HCT116 (cell line): ENCODE measurements around the gene MAGEC1. TPM values are rescaled to one million over a fixed set of nuclear protein-coding genes. Genes with fewer than 3 reads are reported as not detected.

Experiments
- ATAC-seq: fragments of 200-7000 bp; cut with Tn5 transposase; 2 replicates; pipeline ENCODE4 v1.9.1; 2020; ENCODE audit warnings: mild to moderate bottlenecking, moderate library complexity
- BruUV-seq: library from RNA; stranded (reverse); fragments of 400-500 nt; replicated peaks from 2 replicates; lab custom pipeline; 2021; lab: Mats Ljungman, UMichigan
- CTCF ChIA-PET: fragments of 300-600 bp; sonication (Branson Sonifier 250); formaldehyde crosslinking; loops from one replicate; lab custom pipeline; 2021; ENCODE audit warnings: antibody characterized with exemption; lab: Charles Lee
- POLR2A ChIA-PET: fragments of 300-600, 350-600 bp; sonication (Branson Sonifier 250); formaldehyde crosslinking; loops from one replicate; lab custom pipeline; 2021; ENCODE audit warnings: antibody characterized with exemption; lab: Charles Lee
- RAD21 ChIA-PET, 2 experiments: fragments of 300-600 bp; sonication (Branson Sonifier 250); formaldehyde crosslinking; loops; one replicate each; lab custom pipeline; 2023; ENCODE audit warnings: low total read pairs in 2 of 2; ENCODE audit not compliant: uncharacterized antibody in 2 of 2, unreplicated experiment in 2 of 2, low non-redundant PET in 1 of 2; lab: Charles Lee
- DNase-seq: peaks from one replicate; pipeline ENCODE4 v3.0.0-alpha.2; 2010; ENCODE audit warnings: low read depth, low spot score
- H2AFZ ChIP-seq: fragments of 200-600 bp; shearing (Covaris generic), sonication (generic); 2 replicates; pipeline ENCODE4 v1.6.1; 2017; ENCODE audit warnings: low read depth, mixed run types, mixed read lengths, antibody characterized with exemption, low read length; ENCODE audit not compliant: poor library complexity, severe bottlenecking
- H3K27ac ChIP-seq: 2 replicates; pipeline ENCODE4 v1.5.1; 2012; ENCODE audit warnings: low read depth, low read length
- H3K27me3 ChIP-seq: fragments of 200-600 bp; sonication (generic); 2 replicates; pipeline ENCODE4 v1.6.1; 2016; ENCODE audit warnings: mixed run types, low read length, mixed read lengths; ENCODE audit not compliant: insufficient read depth
- H3K36me3 ChIP-seq, 2 experiments: fragments of 200-500 bp in 1 of 2; fragments of 200-600 bp in 1 of 2; sonication (Bioruptor generic) in 1 of 2; sonication (generic) in 1 of 2; 2 replicates each; pipeline versions ENCODE4 v1.5.1 to v1.6.1; 2014 to 2016; ENCODE audit warnings: low read length in 2 of 2, inconsistent platforms in 1 of 2, mixed read lengths in 1 of 2, mixed run types in 1 of 2; ENCODE audit not compliant: insufficient read depth in 2 of 2, control insufficient read depth in 1 of 2
- H3K4me1 ChIP-seq, 2 experiments: fragments of 200-600 bp in 1 of 2; sonication (generic) in 1 of 2; 2 replicates each; pipeline versions ENCODE4 v1.5.1 to v1.6.1; 2012 to 2017; ENCODE audit warnings: low read length in 2 of 2, inconsistent platforms in 1 of 2, mild to moderate bottlenecking in 1 of 2, mixed read lengths in 1 of 2, mixed run types in 1 of 2, moderate library complexity in 1 of 2; ENCODE audit not compliant: insufficient read depth in 2 of 2, control insufficient read depth in 1 of 2
- H3K4me2 ChIP-seq: fragments of 200-600 bp; sonication (generic); 2 replicates; pipeline ENCODE4 v1.6.1; 2017; ENCODE audit warnings: mixed run types, low read length, mixed read lengths
- H3K4me3 ChIP-seq, 2 experiments: fragments of 200-600 bp in 1 of 2; sonication (generic) in 1 of 2; replicated peaks in 1 of 2; 2 replicates each; pipeline ENCODE4 v1.5.1; 2011 to 2016; ENCODE audit warnings: low read length in 2 of 2, control low read depth in 1 of 2, low read depth in 1 of 2, mild to moderate bottlenecking in 1 of 2, mixed read lengths in 1 of 2, mixed run types in 1 of 2
- H3K79me2 ChIP-seq: fragments of 200-600 bp; sonication (generic); 2 replicates; pipeline ENCODE4 v1.6.1; 2017; ENCODE audit warnings: mild to moderate bottlenecking, mixed run types, low read length, moderate library complexity, mixed read lengths; ENCODE audit not compliant: insufficient read depth
- H3K9ac ChIP-seq: fragments of 200-600 bp; sonication (generic); 2 replicates; pipeline ENCODE4 v1.6.1; 2016; ENCODE audit warnings: low read length, mixed read lengths
- H3K9me2 ChIP-seq: fragments of 200-600 bp; sonication (generic), shearing (Covaris generic); 2 replicates; pipeline ENCODE4 v1.6.1; 2017; ENCODE audit warnings: mixed run types, mild to moderate bottlenecking, moderate library complexity; ENCODE audit not compliant: insufficient read depth
- H3K9me3 ChIP-seq, 2 experiments: fragments of 200-500 bp in 1 of 2; fragments of 200-600 bp in 1 of 2; sonication (Bioruptor generic) in 1 of 2; sonication (generic) in 1 of 2; 2 replicates each; pipeline ENCODE4 v1.6.1; 2014 to 2017; ENCODE audit warnings: low read length in 2 of 2, mixed read lengths in 2 of 2, inconsistent platforms in 1 of 2, low read depth in 1 of 2, mild to moderate bottlenecking in 1 of 2, mixed run types in 1 of 2, moderate library complexity in 1 of 2; ENCODE audit not compliant: control insufficient read depth in 1 of 2, insufficient read depth in 1 of 2
- H4K20me1 ChIP-seq: fragments of 200-600 bp; sonication (generic), shearing (Covaris generic); 2 replicates; pipeline ENCODE4 v1.6.1; 2017; ENCODE audit warnings: mixed run types, mild to moderate bottlenecking, moderate library complexity; ENCODE audit not compliant: insufficient read depth
- CTCF ChIP-seq, 3 experiments: fragments of 200-600 bp in 1 of 3; sonication (generic) in 1 of 3; IDR thresholded peaks in 2 of 3; conservative IDR thresholded peaks in 1 of 3; 2 replicates each; pipeline ENCODE4 v1.5.1; 2012 to 2017; ENCODE audit warnings: low read depth in 2 of 3, low read length in 2 of 3, antibody characterized with exemption in 1 of 3, borderline replicate concordance in 1 of 3, control low read depth in 1 of 3, mild to moderate bottlenecking in 1 of 3, mixed read lengths in 1 of 3, mixed run types in 1 of 3, moderate library complexity in 1 of 3; ENCODE audit not compliant: insufficient read depth in 1 of 3
- ELF1 ChIP-seq: IDR thresholded peaks from 2 replicates; pipeline ENCODE4 v1.6.1; 2012; ENCODE audit warnings: low read depth, borderline replicate concordance
- JUND ChIP-seq: IDR thresholded peaks from 2 replicates; pipeline ENCODE4 v1.6.1; 2012
- POLR2AphosphoS5 ChIP-seq: IDR thresholded peaks from 2 replicates; pipeline ENCODE4 v1.6.1; 2011; ENCODE audit warnings: mild to moderate bottlenecking, low read depth, low read length, moderate library complexity
- RAD21 ChIP-seq: IDR thresholded peaks from 2 replicates; pipeline ENCODE4 v1.6.1; 2012; ENCODE audit warnings: low read depth, mild to moderate bottlenecking
- REST ChIP-seq: IDR thresholded peaks from 2 replicates; pipeline ENCODE4 v1.6.1; 2012; ENCODE audit warnings: low read depth
- SRF ChIP-seq: IDR thresholded peaks from 2 replicates; pipeline ENCODE4 v1.6.1; 2012; ENCODE audit warnings: low read depth
- TCF7L2 ChIP-seq: IDR thresholded peaks from 2 replicates; pipeline ENCODE4 v1.7.0; 2011; ENCODE audit warnings: borderline replicate concordance, inconsistent platforms; ENCODE audit not compliant: insufficient read depth, insufficient read length; ENCODE audit errors: extremely low read depth
- ZFX ChIP-seq: fragments of 450-650 bp; IDR thresholded peaks from 2 replicates; pipeline ENCODE4 v1.6.1; 2017
- intact Hi-C: fragments of 100-400 bp; cut with micrococcal nuclease; formaldehyde crosslinking; loops from 2 replicates; pipeline ENCODE4 v1.10.0; 2022
- total RNA-seq: library from RNA; stranded (reverse); gene quantifications from one replicate; pipeline ENCODE4 v1.2.1, GENCODE V29; 2021; ENCODE audit not compliant: unreplicated experiment
- TF ChIP-seq, protein P1 (sequence below): IDR thresholded peaks from 2 replicates; pipeline ENCODE4 v1.6.1; 2012

Gene MAGEC1
- total RNA-seq, 1 experiment from 2014 or later, result not detected

DNA sequence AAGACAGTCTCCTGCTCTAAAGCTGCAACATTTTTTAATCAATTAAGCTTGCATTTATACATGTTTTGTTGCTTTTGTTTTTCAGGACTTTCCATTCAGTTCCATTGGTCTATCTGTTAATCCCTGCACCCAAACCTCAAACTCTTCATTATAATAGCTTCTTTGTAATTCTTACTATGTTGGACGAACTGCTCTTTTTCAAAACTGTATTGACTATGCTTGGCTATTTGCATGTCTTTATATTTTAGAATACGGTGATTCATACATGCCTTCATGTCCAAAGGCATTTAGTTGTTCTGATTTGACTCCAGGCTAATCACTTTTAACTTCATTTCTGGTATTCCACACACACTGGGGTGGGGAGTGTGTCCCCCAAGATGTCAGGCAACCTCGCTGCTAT is 14.1 kb downstream of the MAGEC1 start (continued):
- TF ChIP-seq CTCF (IDR thresholded peaks at IDR 0.05 in 2 of 3, conservative IDR thresholded peaks at IDR 0.05 in 1 of 3; ENCODE audit: borderline replicate concordance in 1 of 3, insufficient read depth in 1 of 3, low read depth in 2 of 3, low read length in 2 of 3), result no peak
- TF ChIP-seq TCF7L2, result no peak
- TF ChIP-seq SRF, result no peak
- TF ChIP-seq ELF1, result no peak
- no peak for TF ChIP-seq REST
- TF ChIP-seq, all 23 proteins: peak for 0

DNA sequence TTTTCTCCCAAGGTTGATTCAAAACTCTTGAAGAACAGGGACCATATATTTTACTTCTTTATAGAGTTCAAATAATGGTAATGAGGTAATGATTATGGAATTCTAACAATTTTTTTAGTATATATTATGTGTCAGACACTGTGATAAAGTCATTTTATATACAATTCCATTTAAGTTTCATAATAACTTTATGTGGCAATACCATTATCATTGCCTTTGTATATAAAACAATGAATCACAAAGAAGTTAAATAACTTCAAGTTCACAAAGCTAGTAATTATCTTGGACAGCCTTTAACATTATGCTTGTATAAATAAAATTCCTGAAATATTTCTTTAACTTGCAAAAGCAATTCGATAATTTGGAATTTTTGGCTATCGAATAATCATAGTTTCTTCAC is 20.6 kb downstream of the MAGEC1 start:
- H3K27me3 ChIP-seq, result no peaks in the 10 kb centered on the region
- H3K4me2 ChIP-seq, result no peak overlapping the region
- H3K27ac ChIP-seq, result no peak overlapping the region
- DNase-seq (no peak), ATAC-seq (no peak)
- no peaks in the 10 kb centered on the region for H3K9me2 ChIP-seq
- no peaks in the 10 kb centered on the region for H3K9me3 ChIP-seq
- POLR2A ChIA-PET, result no interaction called here
- no peaks in the 10 kb centered on the region for H4K20me1 ChIP-seq
- no peak overlapping the region for H3K4me3 ChIP-seq
- H3K79me2 ChIP-seq, result no peaks in the 10 kb centered on the region
- no peak overlapping the region for H3K9ac ChIP-seq
- no peak overlapping the region for H2AFZ ChIP-seq
- CTCF ChIA-PET, result no interaction called here
- H3K4me1 ChIP-seq, result no peaks in the 10 kb centered on the region
- BruUV-seq, result no TSS peak
- intact Hi-C loops, result no loop called here
- RAD21 ChIA-PET, result no interaction called here
- TF ChIP-seq RAD21, result no peak
- no peak for TF ChIP-seq REST
- TF ChIP-seq JUND, result no peak
- no peak for TF ChIP-seq ZFX
- TF ChIP-seq POLR2AphosphoS5, result no peak
- TF ChIP-seq TCF7L2, result no peak
- TF ChIP-seq, protein P1, sequence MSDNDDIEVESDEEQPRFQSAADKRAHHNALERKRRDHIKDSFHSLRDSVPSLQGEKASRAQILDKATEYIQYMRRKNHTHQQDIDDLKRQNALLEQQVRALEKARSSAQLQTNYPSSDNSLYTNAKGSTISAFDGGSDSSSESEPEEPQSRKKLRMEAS, result no peak
- H3K36me3 ChIP-seq, result no peaks in the 10 kb centered on the region
